ENCODE measurements around the gene MEIS2.

DNA sequence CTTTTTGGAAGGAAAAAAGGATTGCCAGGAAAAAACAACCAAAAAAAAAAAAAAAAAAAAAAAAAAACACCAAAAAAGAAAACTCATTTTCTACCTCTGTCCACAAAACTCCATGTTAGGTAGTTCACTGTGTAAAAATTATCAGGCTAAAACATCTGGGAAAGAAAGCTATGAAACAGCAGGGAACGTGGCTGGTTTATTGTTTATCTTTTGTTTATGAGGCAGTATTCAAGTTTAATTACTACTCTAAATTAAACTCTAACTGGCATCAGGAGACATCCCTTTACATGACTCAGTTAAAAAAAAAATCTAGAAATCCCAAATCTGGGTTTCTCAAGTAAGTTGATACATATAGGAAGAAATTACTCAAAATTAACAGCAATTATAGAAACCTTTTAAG lies 21.8 kb downstream of the MEIS2 start:
- TF ChIP-seq, protein P1, sequence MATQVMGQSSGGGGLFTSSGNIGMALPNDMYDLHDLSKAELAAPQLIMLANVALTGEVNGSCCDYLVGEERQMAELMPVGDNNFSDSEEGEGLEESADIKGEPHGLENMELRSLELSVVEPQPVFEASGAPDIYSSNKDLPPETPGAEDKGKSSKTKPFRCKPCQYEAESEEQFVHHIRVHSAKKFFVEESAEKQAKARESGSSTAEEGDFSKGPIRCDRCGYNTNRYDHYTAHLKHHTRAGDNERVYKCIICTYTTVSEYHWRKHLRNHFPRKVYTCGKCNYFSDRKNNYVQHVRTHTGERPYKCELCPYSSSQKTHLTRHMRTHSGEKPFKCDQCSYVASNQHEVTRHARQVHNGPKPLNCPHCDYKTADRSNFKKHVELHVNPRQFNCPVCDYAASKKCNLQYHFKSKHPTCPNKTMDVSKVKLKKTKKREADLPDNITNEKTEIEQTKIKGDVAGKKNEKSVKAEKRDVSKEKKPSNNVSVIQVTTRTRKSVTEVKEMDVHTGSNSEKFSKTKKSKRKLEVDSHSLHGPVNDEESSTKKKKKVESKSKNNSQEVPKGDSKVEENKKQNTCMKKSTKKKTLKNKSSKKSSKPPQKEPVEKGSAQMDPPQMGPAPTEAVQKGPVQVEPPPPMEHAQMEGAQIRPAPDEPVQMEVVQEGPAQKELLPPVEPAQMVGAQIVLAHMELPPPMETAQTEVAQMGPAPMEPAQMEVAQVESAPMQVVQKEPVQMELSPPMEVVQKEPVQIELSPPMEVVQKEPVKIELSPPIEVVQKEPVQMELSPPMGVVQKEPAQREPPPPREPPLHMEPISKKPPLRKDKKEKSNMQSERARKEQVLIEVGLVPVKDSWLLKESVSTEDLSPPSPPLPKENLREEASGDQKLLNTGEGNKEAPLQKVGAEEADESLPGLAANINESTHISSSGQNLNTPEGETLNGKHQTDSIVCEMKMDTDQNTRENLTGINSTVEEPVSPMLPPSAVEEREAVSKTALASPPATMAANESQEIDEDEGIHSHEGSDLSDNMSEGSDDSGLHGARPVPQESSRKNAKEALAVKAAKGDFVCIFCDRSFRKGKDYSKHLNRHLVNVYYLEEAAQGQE (IDR thresholded peaks at IDR 0.05; ENCODE audit: insufficient read depth in 1 of 2, low read depth in 2 of 2, low read length in 2 of 2): no peak
- TF ChIP-seq TAF1 (IDR thresholded peaks at IDR 0.05; ENCODE audit: borderline replicate concordance, insufficient read depth, low read length): no peak
